ENCODE data around the gene AATK. TPM values are rescaled to one million over a fixed set of nuclear protein-coding genes. Genes with fewer than 3 reads are reported as not detected.

Gene AATK, protein sequence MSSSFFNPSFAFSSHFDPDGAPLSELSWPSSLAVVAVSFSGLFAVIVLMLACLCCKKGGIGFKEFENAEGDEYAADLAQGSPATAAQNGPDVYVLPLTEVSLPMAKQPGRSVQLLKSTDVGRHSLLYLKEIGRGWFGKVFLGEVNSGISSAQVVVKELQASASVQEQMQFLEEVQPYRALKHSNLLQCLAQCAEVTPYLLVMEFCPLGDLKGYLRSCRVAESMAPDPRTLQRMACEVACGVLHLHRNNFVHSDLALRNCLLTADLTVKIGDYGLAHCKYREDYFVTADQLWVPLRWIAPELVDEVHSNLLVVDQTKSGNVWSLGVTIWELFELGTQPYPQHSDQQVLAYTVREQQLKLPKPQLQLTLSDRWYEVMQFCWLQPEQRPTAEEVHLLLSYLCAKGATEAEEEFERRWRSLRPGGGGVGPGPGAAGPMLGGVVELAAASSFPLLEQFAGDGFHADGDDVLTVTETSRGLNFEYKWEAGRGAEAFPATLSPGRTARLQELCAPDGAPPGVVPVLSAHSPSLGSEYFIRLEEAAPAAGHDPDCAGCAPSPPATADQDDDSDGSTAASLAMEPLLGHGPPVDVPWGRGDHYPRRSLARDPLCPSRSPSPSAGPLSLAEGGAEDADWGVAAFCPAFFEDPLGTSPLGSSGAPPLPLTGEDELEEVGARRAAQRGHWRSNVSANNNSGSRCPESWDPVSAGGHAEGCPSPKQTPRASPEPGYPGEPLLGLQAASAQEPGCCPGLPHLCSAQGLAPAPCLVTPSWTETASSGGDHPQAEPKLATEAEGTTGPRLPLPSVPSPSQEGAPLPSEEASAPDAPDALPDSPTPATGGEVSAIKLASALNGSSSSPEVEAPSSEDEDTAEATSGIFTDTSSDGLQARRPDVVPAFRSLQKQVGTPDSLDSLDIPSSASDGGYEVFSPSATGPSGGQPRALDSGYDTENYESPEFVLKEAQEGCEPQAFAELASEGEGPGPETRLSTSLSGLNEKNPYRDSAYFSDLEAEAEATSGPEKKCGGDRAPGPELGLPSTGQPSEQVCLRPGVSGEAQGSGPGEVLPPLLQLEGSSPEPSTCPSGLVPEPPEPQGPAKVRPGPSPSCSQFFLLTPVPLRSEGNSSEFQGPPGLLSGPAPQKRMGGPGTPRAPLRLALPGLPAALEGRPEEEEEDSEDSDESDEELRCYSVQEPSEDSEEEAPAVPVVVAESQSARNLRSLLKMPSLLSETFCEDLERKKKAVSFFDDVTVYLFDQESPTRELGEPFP (N-terminal part only)
- total RNA-seq, result 100 to 1,000 TPM in 3 of 6 donors, 10 to 100 TPM in 3; 39.2 to 144 (median 92.2) TPM

DNA sequence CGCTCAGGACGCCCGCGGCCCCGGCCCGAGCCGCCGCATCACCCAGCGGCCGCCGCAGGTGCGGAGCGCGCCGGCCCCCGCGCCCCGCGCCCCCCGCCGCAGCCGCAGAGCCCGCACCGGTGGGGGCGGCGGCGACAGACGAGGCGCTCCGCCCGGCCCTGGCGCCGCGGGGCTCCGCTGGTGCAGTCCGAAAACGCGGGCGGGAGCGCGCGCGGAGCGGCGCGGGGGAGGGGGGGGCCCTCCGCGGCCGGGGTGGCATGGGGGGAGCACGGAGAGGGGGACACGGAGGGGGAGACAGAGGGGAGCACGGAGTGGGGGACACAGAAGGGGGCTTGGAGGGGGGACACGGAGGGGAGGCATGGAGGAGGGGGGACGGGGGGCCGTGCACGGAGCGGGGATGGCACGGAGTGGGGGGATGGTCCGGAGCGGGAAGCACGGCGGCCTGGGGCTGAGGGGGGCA is at the start of gene AATK:
TSS of gene AATK (minus strand) at position 189 of the 460 bp plus-strand sequence. CDS start 229 bp downstream, outside the sequence.
- Histone ChIP-seq H3K4me1 (peaks cover 5 to 14% (median 7%) of the 10 kb centered on the region in 4 donors), H3K9me3 (no peaks in the 10 kb centered on the region), H3K36me3 (no peaks in the 10 kb centered on the region), H3K27ac (no peak within 1 kb of the TSS), H3K4me3 (peak within 1 kb of the TSS in 3 of 4 donors; percentile 27 to 41 (median 36)), H3K27me3 (peaks cover 1 to 7% (median 5%) of the 10 kb centered on the region in 4 donors)
- DNase-seq, result peak in 1 of 2 donors; percentile 78
- WGBS, 2 donors, result no CpG with 5 or more reads among the region's 62 CpGs
- TF ChIP-seq POLR2AphosphoS5 (IDR thresholded peaks at IDR 0.05) (no peak), EP300 (IDR thresholded peaks at IDR 0.05) (no peak), CTCF (IDR thresholded peaks at IDR 0.05) (no peak), POLR2A (IDR thresholded peaks at IDR 0.05) (no peak)
- no peak for ATAC-seq (ENCODE audit: low FRiP score in 2 of 2)

DNA sequence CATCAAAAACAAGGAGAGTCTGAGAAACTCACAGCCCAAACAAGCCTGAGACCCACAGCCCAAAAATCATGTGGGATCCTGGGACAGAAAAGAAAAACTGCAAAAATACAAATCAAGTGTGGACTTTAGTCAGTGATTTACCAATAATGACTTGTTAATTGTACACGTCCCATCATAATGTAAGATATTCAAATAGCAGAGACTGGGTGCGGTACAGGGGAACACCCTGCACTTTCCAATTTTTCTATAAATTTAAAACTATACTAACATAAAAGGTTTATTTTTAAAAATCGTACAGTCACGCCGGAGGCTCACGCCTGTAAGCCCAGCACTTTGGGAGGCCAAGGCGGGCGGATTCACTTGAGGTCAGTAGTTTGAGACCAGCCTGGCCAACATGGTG is 48.0 kb upstream of the AATK start:
- TF ChIP-seq EP300 (IDR thresholded peaks at IDR 0.05), result no peak
- no peak for TF ChIP-seq POLR2A (IDR thresholded peaks at IDR 0.05)
- TF ChIP-seq CTCF (IDR thresholded peaks at IDR 0.05), result no peak
- TF ChIP-seq POLR2AphosphoS5 (IDR thresholded peaks at IDR 0.05), result no peak
- H3K4me1 ChIP-seq, result no peaks in the 10 kb centered on the region
- H3K4me3 ChIP-seq, result no peak overlapping the region
- ATAC-seq (ENCODE audit: low FRiP score in 2 of 2) (no peak), DNase-seq (no peak)
- WGBS, 2 donors, result 93 to 97% methylated on average over 8 of the region's 8 CpGs
- H3K9me3 ChIP-seq, result no peaks in the 10 kb centered on the region
- H3K27ac ChIP-seq, result no peak overlapping the region
- no peaks in the 10 kb centered on the region for H3K27me3 ChIP-seq
- H3K36me3 ChIP-seq, result no peaks in the 10 kb centered on the region

DNA sequence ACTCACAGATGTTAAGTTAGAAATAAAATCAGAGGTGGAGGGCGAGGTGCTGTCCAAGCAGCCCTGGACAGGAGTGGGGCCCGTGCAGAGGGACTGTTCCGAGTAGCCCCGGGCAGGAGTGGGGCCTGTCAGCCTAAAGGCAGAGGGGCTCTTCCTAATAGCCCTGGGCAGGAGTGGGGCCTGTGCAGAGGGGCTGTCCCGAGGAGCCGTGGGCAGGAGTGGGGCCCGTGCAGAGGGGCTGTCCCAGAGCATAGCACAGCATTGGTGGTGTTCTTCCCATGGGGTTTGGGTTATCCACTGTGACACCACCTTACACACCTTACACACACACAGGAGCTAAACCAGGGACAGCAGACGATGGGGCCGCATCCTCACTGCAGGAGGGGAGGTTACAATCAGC is 46.3 kb upstream of the AATK start:
- TF ChIP-seq POLR2AphosphoS5 (IDR thresholded peaks at IDR 0.05), result no peak
- no peak for TF ChIP-seq CTCF (IDR thresholded peaks at IDR 0.05)
- no peak for TF ChIP-seq POLR2A (IDR thresholded peaks at IDR 0.05)
- TF ChIP-seq EP300 (IDR thresholded peaks at IDR 0.05), result no peak
- Histone ChIP-seq H3K36me3 (peaks cover 0 to 6% (median 0%) of the 10 kb centered on the region in 4 donors), H3K27me3 (no peaks in the 10 kb centered on the region), H3K4me1 (no peaks in the 10 kb centered on the region), H3K9me3 (no peaks in the 10 kb centered on the region), H3K27ac (no peak overlapping the region), H3K4me3 (no peak overlapping the region)
- WGBS, 2 donors, result 90 to 94% methylated on average over 7 to 9 of the region's 9 CpGs
- DNase-seq (peak in 1 of 2 donors; percentile 52), ATAC-seq (ENCODE audit: low FRiP score in 2 of 2) (no peak)

DNA sequence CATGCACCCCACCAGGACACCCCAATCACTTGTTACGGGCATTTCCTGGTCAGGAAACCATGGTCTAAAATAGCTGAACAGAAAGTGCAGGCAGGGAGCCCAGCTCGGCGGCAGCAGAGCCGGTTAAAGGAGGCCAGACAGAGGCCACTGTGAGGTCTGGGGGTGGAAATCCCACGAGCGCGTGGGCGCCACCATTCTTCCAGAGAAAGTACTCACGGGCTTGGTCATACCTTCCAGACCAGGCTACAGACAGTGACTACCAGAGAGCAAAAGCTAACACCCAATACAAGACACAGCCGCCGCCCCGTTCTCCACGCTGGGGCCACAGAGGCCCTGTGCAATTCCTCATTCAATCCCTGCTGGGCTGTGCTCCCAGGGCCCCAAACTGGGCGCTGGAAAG is 44.8 kb upstream of the AATK start:
- TF ChIP-seq POLR2A (IDR thresholded peaks at IDR 0.05) (no peak), CTCF (IDR thresholded peaks at IDR 0.05) (no peak), EP300 (IDR thresholded peaks at IDR 0.05) (no peak), POLR2AphosphoS5 (IDR thresholded peaks at IDR 0.05) (no peak)
- H3K4me3 ChIP-seq, result no peak overlapping the region
- peaks cover 0 to 9% (median 3%) of the 10 kb centered on the region in 4 donors for H3K36me3 ChIP-seq
- no peak overlapping the region for H3K27ac ChIP-seq
- 54 to 71% methylated on average over 14 of the region's 14 CpGs for WGBS, 2 donors
- H3K4me1 ChIP-seq, result no peaks in the 10 kb centered on the region
- ATAC-seq (ENCODE audit: low FRiP score in 2 of 2), result no peak
- DNase-seq, result peak in 1 of 2 donors; percentile 62
- H3K9me3 ChIP-seq, result no peaks in the 10 kb centered on the region
- H3K27me3 ChIP-seq, result no peaks in the 10 kb centered on the region

All from upper lobe of left lung (tissue), 6 donors.